GM12801 (cell line): ENCODE data around the gene TOP2B.

Source experiments
- TF ChIP-seq, protein P1 (sequence below): IDR thresholded peaks from one replicate; pipeline ENCODE4 v1.5.1; 2011; ENCODE audit warnings: control low read depth; ENCODE audit not compliant: insufficient read length; ENCODE audit errors: extremely low read depth

TOP2B gene

DNA sequence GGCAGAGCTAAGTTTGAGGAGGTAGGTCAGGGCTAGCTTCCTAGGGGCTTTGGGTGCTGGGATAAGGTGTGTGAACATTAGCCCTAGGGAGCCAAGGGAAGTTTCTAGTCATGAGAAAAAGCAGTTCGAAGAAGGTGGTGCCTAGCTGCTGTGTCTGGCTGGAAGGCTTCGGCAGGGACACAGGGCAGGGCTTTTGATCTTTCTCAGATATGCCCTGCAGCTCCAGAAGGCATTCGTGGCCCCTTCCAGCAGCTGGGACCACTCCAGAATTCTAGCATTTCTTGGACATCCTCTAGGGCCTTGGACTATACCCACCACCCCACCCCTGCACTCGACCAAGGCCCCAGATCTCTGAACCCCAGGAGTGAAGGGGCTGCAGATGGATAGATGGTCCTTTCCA is 88.6 kb downstream of the TOP2B start:
- TF ChIP-seq, protein P1, sequence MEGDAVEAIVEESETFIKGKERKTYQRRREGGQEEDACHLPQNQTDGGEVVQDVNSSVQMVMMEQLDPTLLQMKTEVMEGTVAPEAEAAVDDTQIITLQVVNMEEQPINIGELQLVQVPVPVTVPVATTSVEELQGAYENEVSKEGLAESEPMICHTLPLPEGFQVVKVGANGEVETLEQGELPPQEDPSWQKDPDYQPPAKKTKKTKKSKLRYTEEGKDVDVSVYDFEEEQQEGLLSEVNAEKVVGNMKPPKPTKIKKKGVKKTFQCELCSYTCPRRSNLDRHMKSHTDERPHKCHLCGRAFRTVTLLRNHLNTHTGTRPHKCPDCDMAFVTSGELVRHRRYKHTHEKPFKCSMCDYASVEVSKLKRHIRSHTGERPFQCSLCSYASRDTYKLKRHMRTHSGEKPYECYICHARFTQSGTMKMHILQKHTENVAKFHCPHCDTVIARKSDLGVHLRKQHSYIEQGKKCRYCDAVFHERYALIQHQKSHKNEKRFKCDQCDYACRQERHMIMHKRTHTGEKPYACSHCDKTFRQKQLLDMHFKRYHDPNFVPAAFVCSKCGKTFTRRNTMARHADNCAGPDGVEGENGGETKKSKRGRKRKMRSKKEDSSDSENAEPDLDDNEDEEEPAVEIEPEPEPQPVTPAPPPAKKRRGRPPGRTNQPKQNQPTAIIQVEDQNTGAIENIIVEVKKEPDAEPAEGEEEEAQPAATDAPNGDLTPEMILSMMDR = no peak

DNA sequence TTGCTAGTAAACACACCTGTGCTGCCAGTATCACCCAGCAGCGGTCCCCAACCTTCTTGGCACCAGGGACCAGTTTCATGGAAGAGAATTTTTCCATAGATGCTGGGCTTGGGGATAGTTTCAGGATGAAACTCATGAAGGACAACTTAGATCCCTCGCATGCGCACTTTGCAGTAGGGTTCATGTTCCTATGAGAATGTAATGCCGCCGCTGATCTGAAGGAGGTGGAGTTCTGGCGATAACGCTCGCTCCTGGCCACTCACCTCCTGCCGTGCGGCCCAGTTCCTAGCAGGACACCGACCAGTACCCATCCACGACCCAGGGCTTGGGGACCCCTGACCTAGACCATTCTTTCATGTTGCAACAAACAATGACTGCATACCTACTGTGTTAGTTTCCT is 89.7 kb downstream of the TOP2B start:
- TF ChIP-seq, protein P1 = no peak

DNA sequence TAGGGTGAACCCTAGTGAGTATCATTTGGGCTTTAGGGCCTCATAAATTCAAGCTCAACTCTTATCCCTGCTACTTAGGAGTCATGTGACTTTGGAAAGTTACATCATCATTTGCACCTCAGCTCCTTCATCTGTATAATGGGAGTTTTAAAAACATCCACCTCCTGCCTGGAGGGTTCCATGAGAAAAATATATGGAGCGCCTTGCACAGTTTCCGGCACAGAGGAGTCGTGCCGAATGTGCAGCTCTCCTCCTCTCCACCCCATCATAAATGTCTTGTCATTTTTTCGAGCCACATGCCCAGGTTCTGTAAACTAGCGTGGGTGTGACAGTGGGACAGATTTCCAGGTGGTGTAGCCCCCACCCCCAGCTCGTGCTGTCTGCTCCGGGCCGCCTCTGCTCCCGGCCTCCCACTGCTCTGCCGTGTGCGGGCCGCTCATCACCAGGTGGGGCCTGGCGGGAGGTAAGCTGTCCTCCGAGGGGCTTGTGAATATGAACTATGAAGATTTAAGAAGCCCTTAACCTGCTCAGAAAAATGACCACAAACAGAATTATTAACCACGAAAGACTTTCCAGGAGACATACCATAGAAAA is 90.4 kb downstream of the TOP2B start:
- TF ChIP-seq, protein P1 = no peak

DNA sequence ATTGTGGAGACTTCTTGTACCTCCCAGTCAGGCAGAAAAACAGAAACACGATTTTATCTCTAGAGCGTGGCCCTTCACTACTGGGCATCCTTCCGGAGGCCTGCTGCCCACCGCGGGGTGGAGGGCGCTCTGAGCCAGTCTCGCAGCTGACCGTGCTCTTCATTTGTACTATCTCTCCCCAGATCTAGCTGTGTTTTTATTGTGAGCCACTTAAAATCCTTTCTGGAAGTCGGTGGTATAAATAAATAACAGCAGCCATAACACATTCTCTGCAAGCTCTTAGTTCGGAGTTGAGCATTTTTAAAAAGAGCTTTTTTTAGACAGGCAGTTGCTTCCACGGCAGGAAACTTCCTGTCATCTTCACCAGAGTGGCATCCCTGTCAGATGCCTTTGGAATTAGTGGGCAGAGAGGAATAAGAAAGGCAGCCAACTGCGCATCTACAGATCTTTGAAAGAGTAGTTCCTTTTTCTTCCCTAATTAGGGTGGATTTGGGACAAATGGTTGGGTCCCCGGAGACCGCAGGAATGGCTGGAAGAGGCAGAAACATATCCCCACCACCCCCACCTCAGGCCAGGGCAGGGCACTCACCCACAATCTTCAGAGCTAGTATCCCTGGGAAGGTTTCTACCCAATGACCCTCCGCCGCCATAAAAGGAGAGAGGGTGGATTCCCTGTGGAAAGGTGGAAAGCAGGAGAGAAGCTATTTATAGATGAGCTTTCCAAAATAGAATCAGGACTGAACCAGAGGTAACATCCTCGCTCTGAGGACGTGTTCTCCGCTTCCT is 91.1 kb downstream of the TOP2B start:
- TF ChIP-seq, protein P1 = no peak

DNA sequence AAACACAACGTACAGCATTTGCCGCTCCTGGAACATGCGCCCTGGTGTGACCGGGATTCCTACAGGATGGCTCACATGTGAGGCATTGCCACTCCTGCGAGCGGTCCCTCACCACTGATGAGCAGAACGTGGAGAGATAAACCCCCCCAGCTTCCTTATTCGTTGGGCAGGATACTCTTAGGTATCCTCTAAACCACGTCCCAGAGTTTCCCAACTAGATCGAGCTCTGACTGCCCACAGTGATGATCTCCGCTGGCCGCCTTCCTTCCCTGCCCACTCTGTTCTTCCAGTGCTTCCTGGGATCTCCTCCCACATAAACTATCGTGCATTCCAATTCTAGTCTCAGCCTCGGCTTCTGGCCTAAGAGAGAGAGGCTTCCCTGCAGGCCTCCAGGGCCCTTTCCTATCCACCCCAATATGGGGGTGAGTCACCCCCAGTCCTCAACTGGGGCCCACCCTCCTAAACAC is 91.8 kb downstream of the TOP2B start:
- TF ChIP-seq, protein P1 = no peak

DNA sequence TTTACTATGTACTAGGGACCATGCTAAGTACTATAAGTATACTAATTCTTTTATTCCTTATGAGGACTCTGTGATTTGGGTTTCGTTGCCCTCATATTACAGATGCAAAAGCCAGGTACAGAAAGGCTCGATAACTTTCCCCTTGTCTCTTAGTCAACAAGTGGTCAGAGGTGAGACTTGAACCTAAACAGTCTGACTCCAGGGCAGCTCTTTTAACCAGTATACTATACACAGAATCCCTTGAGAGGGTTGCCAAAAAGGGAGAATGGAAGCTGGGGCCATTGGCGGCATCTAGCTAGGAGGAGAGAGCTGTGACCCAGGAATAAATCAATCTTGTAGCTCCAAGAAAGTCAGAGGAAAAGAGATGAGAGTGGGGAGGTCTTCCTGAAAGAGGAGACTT is 92.4 kb downstream of the TOP2B start:
- TF ChIP-seq, protein P1 = no peak

DNA sequence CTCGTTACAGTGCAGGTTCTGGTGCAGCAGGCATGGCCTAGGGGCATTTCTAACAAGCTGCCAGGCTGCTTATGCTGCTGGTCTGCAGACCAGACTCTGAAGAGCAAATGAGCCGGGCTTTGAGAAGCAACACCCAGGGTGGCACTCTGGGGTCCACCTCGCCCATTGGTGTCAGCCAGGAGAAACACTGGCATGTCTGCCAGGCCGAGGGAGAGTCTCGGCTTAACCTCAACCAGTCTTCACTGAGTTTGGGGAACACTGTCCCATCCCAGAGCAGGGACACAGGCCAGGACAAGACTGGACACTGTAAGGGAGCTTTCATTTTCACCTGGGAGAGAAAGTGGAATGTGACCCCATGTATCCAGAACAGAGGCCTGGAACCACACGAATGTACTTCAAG is 93.4 kb downstream of the TOP2B start:
- TF ChIP-seq, protein P1 = no peak
